GM12878 (cell line): ENCODE results near the gene EEFSEC. TPM values are rescaled to one million over a fixed set of nuclear protein-coding genes. Genes with fewer than 3 reads are reported as not detected.

Experiments
- CTCF ChIP-seq, 3 experiments: IDR thresholded peaks in 2 of 3; conservative IDR thresholded peaks in 1 of 3; 2 replicates each; pipeline ENCODE4 v1.5.1; 2011; ENCODE audit warnings: low read depth in 3 of 3, low read length in 3 of 3, mild to moderate bottlenecking in 3 of 3, control low read depth in 2 of 3, moderate library complexity in 2 of 3, inconsistent platforms in 1 of 3, mixed read lengths in 1 of 3; ENCODE audit not compliant: control insufficient read depth in 2 of 3, insufficient read depth in 1 of 3; ENCODE audit errors: extremely low read depth in 1 of 3
- ELK1 ChIP-seq: IDR thresholded peaks from 2 replicates; pipeline ENCODE4 v1.6.1; 2012; ENCODE audit warnings: low read depth, low read length, improper control_type of control experiment
- FOXK2 ChIP-seq: fragments of 450-650 bp; IDR thresholded peaks from 2 replicates; pipeline ENCODE4 v1.6.1; 2017; ENCODE audit warnings: mild to moderate bottlenecking, moderate library complexity
- HDAC2 ChIP-seq: fragments of 200-600 bp; sonication (generic); IDR thresholded peaks from 2 replicates; pipeline ENCODE4 v1.6.1; 2017
- MLLT1 ChIP-seq: fragments of 450-650 bp; IDR thresholded peaks from 2 replicates; pipeline ENCODE4 v1.6.1; 2016; ENCODE audit warnings: mild to moderate bottlenecking
- MYB ChIP-seq: fragments of 150-350 bp; IDR thresholded peaks from 2 replicates; pipeline ENCODE4 v1.6.1; 2014; ENCODE audit warnings: mild to moderate bottlenecking, low read depth, low read length, borderline replicate concordance
- NBN ChIP-seq: fragments of 450-650 bp; IDR thresholded peaks from 2 replicates; pipeline ENCODE4 v1.6.1; 2016
- RFX5 ChIP-seq: IDR thresholded peaks from 2 replicates; pipeline ENCODE4 v1.6.1; 2011; ENCODE audit warnings: low read depth, low read length, improper control_type of control experiment
- SPI1 ChIP-seq: IDR thresholded peaks from 2 replicates; pipeline ENCODE4 v1.6.1; 2011; ENCODE audit warnings: low read depth, mild to moderate bottlenecking, low read length, moderate library complexity, borderline replicate concordance; ENCODE audit not compliant: insufficient read depth
- ZNF207 ChIP-seq: fragments of 450-650 bp; IDR thresholded peaks from 2 replicates; pipeline ENCODE4 v1.6.1; 2014; ENCODE audit warnings: antibody characterized with exemption, mild to moderate bottlenecking, borderline replicate concordance
- ZNF274 ChIP-seq: IDR thresholded peaks from one replicate; pipeline ENCODE4 v1.8.0; 2011; ENCODE audit not compliant: insufficient read length, insufficient read depth
- polyA plus RNA-seq, 11 experiments: library from polyadenylated mRNA; depleted of rRNA in 4 of 11; unstranded in 6 of 11; stranded (reverse) in 5 of 11; fragments of >200 nt; fragmentation: Nextera tagmentation in 4 of 11; fragmentation: Illumina TruSeq in 1 of 11; extraction: Ambion mirVana in 4 of 11; extraction: Trizol in 1 of 11; gene quantifications; 1 replicate in 1 of 11; 2 replicates in 10 of 11; pipeline versions ENCODE4 v1.2.1 to v1.2.3, GENCODE V29; 2011 to 2016; ENCODE audit warnings: inconsistent platforms in 2 of 11, missing spikeins in 2 of 11, low read depth in 1 of 11
- total RNA-seq, 4 experiments: library from RNA; depleted of rRNA in 3 of 4; stranded (reverse); fragments of >200 nt in 3 of 4; fragmentation: Illumina TruSeq in 1 of 4; extraction: Trizol in 1 of 4; gene quantifications; 2 replicates each; pipeline versions ENCODE4 v1.2.1 to v1.2.3, GENCODE V29; 2013 to 2021

Gene EEFSEC
- total and polyA plus RNA-seq, 10 of the 15 experiments (the other 5 are each of a cell fraction or from before 2014, with no cell fraction given): 0.29 to 29.1 (median 16.1) TPM

GRCh38 chr3:128262457-128262856 lies 109.2 kb downstream of the EEFSEC start (continued):
- no peak for TF ChIP-seq CTCF (IDR thresholded peaks at IDR 0.05 in 2 of 3, conservative IDR thresholded peaks at IDR 0.05 in 1 of 3; ENCODE audit: control insufficient read depth in 2 of 3, extremely low read depth in 1 of 3, insufficient read depth in 1 of 3, low read depth in 3 of 3, low read length in 3 of 3)
- TF ChIP-seq ELK1: no peak
- TF ChIP-seq RFX5: no peak
- no peak for TF ChIP-seq FOXK2
- no peak for TF ChIP-seq NBN
- TF ChIP-seq MYB: no peak
- no peak for TF ChIP-seq MLLT1
- no peak for TF ChIP-seq ZNF274
- no peak for TF ChIP-seq ZNF207
- TF ChIP-seq SPI1: no peak
- no peak for TF ChIP-seq HDAC2
